IMR-90 (cell line): ENCODE measurements around the gene RPL36. TPM values are rescaled to one million over a fixed set of nuclear protein-coding genes. Genes with fewer than 3 reads are reported as not detected.

Source experiments
- ATAC-seq: fragments of 200-7000 bp; cut with Tn5 transposase; 2 replicates; pipeline ENCODE4 v1.9.1; 2020; ENCODE audit warnings: low read depth, mild to moderate bottlenecking, moderate library complexity
- BruUV-seq: library from RNA; stranded (reverse); fragments of 400-500 nt; replicated peaks from 2 replicates; lab custom pipeline; 2021; lab: Mats Ljungman, UMichigan
- CTCF ChIA-PET: fragments of 300-600 bp; formaldehyde crosslinking; extraction: SDS; loops from one replicate; lab custom pipeline; 2021; ENCODE audit warnings: antibody characterized with exemption; lab: Yijun Ruan, JAX
- POLR2A ChIA-PET: fragments of 300-600 bp; sonication (Branson Sonifier 250); formaldehyde crosslinking; loops from one replicate; lab custom pipeline; 2022; ENCODE audit warnings: antibody characterized with exemption; ENCODE audit not compliant: unreplicated experiment; lab: Charles Lee
- DNase-seq: peaks from one replicate; pipeline ENCODE4 v3.0.0; 2013
- H2AFZ ChIP-seq: replicated peaks from 2 replicates; pipeline ENCODE3; 2013; ENCODE audit warnings: low read length, mild to moderate bottlenecking; ENCODE audit not compliant: poor library complexity
- H2AK5ac ChIP-seq: 2 replicates; pipeline ENCODE4 v1.6.1; 2013; ENCODE audit warnings: low read depth, low read length, inconsistent platforms
- H2AK9ac ChIP-seq: replicated peaks from 2 replicates; pipeline ENCODE3; 2013; ENCODE audit warnings: mild to moderate bottlenecking, low read depth, low read length, moderate library complexity; ENCODE audit not compliant: poor library complexity
- H2BK120ac ChIP-seq: 2 replicates; pipeline ENCODE4 v1.6.1; 2013; ENCODE audit warnings: low read depth, low read length, inconsistent platforms
- H2BK15ac ChIP-seq: 3 replicates; pipeline ENCODE4 v1.6.1; 2013; ENCODE audit warnings: low read depth, low read length, inconsistent platforms
- H2BK20ac ChIP-seq: 2 replicates; pipeline ENCODE4 v1.6.1; 2013; ENCODE audit warnings: low read depth, mild to moderate bottlenecking, inconsistent platforms, low read length, moderate library complexity
- H2BK5ac ChIP-seq: 2 replicates; pipeline ENCODE4 v1.6.1; 2013; ENCODE audit warnings: mild to moderate bottlenecking, low read depth, low read length, inconsistent platforms; ENCODE audit not compliant: poor library complexity, severe bottlenecking
- H3K14ac ChIP-seq: replicated peaks from 2 replicates; pipeline ENCODE4 v1.6.1; 2013; ENCODE audit warnings: low read depth, low read length, inconsistent platforms
- H3K18ac ChIP-seq: 2 replicates; pipeline ENCODE4 v1.6.1; 2013; ENCODE audit warnings: low read depth, low read length, control low read depth
- H3K23ac ChIP-seq: 2 replicates; pipeline ENCODE4 v1.6.1; 2013; ENCODE audit warnings: low read depth, low read length, inconsistent platforms
- H3K27ac ChIP-seq: 2 replicates; pipeline ENCODE4 v1.5.1; 2013; ENCODE audit warnings: mild to moderate bottlenecking, control low read depth, low read length; ENCODE audit not compliant: insufficient read depth
- H3K27me3 ChIP-seq: 2 replicates; pipeline ENCODE4 v1.6.1; 2013; ENCODE audit warnings: low read length; ENCODE audit not compliant: control insufficient read depth, insufficient read depth
- H3K36me3 ChIP-seq: 2 replicates; pipeline ENCODE4 v1.6.1; 2013; ENCODE audit warnings: low read length, mixed read lengths; ENCODE audit not compliant: control insufficient read depth, insufficient read depth
- H3K4ac ChIP-seq: 2 replicates; pipeline ENCODE4 v1.6.1; 2013; ENCODE audit warnings: low read depth, low read length, inconsistent platforms
- H3K4me1 ChIP-seq: 2 replicates; pipeline ENCODE4 v1.6.1; 2013; ENCODE audit warnings: low read length, mixed read lengths; ENCODE audit not compliant: control insufficient read depth, insufficient read depth
- H3K4me2 ChIP-seq: 2 replicates; pipeline ENCODE4 v1.6.1; 2013; ENCODE audit warnings: low read depth, mild to moderate bottlenecking, control low read depth, low read length, moderate library complexity
- H3K4me3 ChIP-seq: 2 replicates; pipeline ENCODE4 v1.5.1; 2013; ENCODE audit warnings: low read depth, mild to moderate bottlenecking, control low read depth, low read length, moderate library complexity; ENCODE audit not compliant: insufficient read depth
- H3K56ac ChIP-seq: 2 replicates; pipeline ENCODE4 v1.6.1; 2013; ENCODE audit warnings: low read length, inconsistent platforms; ENCODE audit not compliant: insufficient read depth; ENCODE audit errors: extremely low read depth
- H3K79me1 ChIP-seq, 2 experiments: 2 replicates each; pipeline ENCODE4 v1.6.1; 2013; ENCODE audit warnings: low read length in 2 of 2, inconsistent platforms in 1 of 2, low read depth in 1 of 2
- H3K9ac ChIP-seq: 2 replicates; pipeline ENCODE4 v1.6.1; 2013; ENCODE audit warnings: low read depth, low read length, control low read depth
- H3K9me1 ChIP-seq: 2 replicates; pipeline ENCODE4 v1.6.1; 2013; ENCODE audit warnings: low read length, inconsistent platforms; ENCODE audit not compliant: insufficient read depth
- H3K9me3 ChIP-seq: 2 replicates; pipeline ENCODE4 v1.6.1; 2013; ENCODE audit warnings: low read length; ENCODE audit not compliant: control insufficient read depth, insufficient read depth
- H4K20me1 ChIP-seq: 2 replicates; pipeline ENCODE4 v1.6.1; 2013; ENCODE audit warnings: low read length, inconsistent platforms; ENCODE audit not compliant: insufficient read depth
- H4K5ac ChIP-seq: 2 replicates; pipeline ENCODE4 v1.6.1; 2013; ENCODE audit warnings: mild to moderate bottlenecking, low read depth, low read length, control low read depth
- H4K8ac ChIP-seq, 2 experiments: 2 replicates each; pipeline ENCODE4 v1.6.1; 2013; ENCODE audit warnings: low read depth in 2 of 2, low read length in 2 of 2, control low read depth in 1 of 2, inconsistent platforms in 1 of 2
- H4K91ac ChIP-seq: 2 replicates; pipeline ENCODE4 v1.6.1; 2013; ENCODE audit warnings: low read depth, low read length, inconsistent platforms; ENCODE audit not compliant: insufficient read depth
- CHD1 ChIP-seq: IDR thresholded peaks from 2 replicates; pipeline ENCODE4 v1.6.1; 2012; ENCODE audit warnings: low read depth, low read length, improper control_type of control experiment
- CTCF ChIP-seq: conservative IDR thresholded peaks from 2 replicates; pipeline ENCODE4 v1.5.1; 2012; ENCODE audit warnings: mild to moderate bottlenecking, low read depth, low read length, improper control_type of control experiment
- ELK1 ChIP-seq: fragments of 150-350 bp; IDR thresholded peaks from 2 replicates; pipeline ENCODE4 v1.6.1; 2016; ENCODE audit warnings: low read depth, mild to moderate bottlenecking, low read length, moderate library complexity, borderline replicate concordance
- MAFK ChIP-seq: IDR thresholded peaks from 2 replicates; pipeline ENCODE4 v1.6.1; 2012; ENCODE audit warnings: low read depth, low read length, improper control_type of control experiment
- MXI1 ChIP-seq: IDR thresholded peaks from 2 replicates; pipeline ENCODE4 v1.6.1; 2012; ENCODE audit warnings: low read depth, mild to moderate bottlenecking, low read length, moderate library complexity, borderline replicate concordance
- NFE2L2 ChIP-seq: fragments of 150-350 bp; IDR thresholded peaks from 2 replicates; pipeline ENCODE4 v1.6.1; 2016; ENCODE audit warnings: low read depth, mild to moderate bottlenecking, low read length
- POLR2A ChIP-seq: IDR thresholded peaks from 2 replicates; pipeline ENCODE4 v1.6.1; 2012; ENCODE audit warnings: mild to moderate bottlenecking, low read depth, low read length
- RAD21 ChIP-seq: IDR thresholded peaks from 2 replicates; pipeline ENCODE4 v1.6.1; 2012; ENCODE audit warnings: low read length, improper control_type of control experiment
- SMC3 ChIP-seq: fragments of 150-350 bp; IDR thresholded peaks from 2 replicates; pipeline ENCODE4 v1.6.1; 2016; ENCODE audit warnings: low read depth, mild to moderate bottlenecking, antibody characterized with exemption, low read length, moderate library complexity
- WGBS, 2 experiments: methylation state at CpG; one replicate each; pipeline versions ENCODE4 v1.1.5 to v1.1.7; 2013; ENCODE audit warnings: missing lambda C conversion rate in 2 of 2; ENCODE audit not compliant: insufficient read length in 1 of 2; ENCODE audit errors: extremely low coverage in 2 of 2; 5-methylcytosine and 5-hydroxymethylcytosine counted together
- dilution Hi-C: fragments of 300-500 bp; cut with HindIII; formaldehyde crosslinking; loops from one replicate; pipeline ENCODE4 v1.14.3; 2018; ENCODE audit warnings: low sequenced_read_pairs; ENCODE audit not compliant: unreplicated experiment
- in situ Hi-C: fragments of 300-500 bp; cut with MboI; formaldehyde crosslinking; loops from 3 replicates; pipeline ENCODE4 v1.14.3; 2019; ENCODE audit warnings: low sequenced_read_pairs, inconsistent platforms, mixed read lengths
- intact Hi-C: fragments of 100-400 bp; cut with micrococcal nuclease; formaldehyde crosslinking; loops from 2 replicates; pipeline ENCODE4 v1.10.0; 2022
- polyA plus RNA-seq, 3 experiments: library from polyadenylated mRNA; depleted of rRNA; stranded (reverse); fragments of >200 nt; gene quantifications; 2 replicates each; pipeline ENCODE4 v1.2.3, GENCODE V29; 2012; ENCODE audit warnings: low replicate concordance in 1 of 3
- total RNA-seq: library from RNA; depleted of rRNA; stranded (reverse); fragments of >200 nt; gene quantifications from 2 replicates; pipeline ENCODE4 v1.2.3, GENCODE V29; 2012

Gene RPL36
- total and polyA plus RNA-seq, 2 of the 4 experiments (the other 2 are of a cell fraction) = 232 to 757 TPM

GRCh38 chr19:5719961-5720790 is 30.1 kb downstream of the RPL36 start, which contains the start of the genes CATSPERD and LONP1 (continued):
- peak; percentile 97 for TF ChIP-seq CTCF

- Histone ChIP-seq H3K4ac (no peak overlapping the region), H3K4me2 (no peak overlapping the region), H3K9ac (no peak overlapping the region), H2AK5ac (no peak overlapping the region), H2BK5ac (no peak overlapping the region), H2AK9ac (no peak overlapping the region), H3K4me1 (no peaks in the 10 kb centered on the region), H4K20me1 (no peaks in the 10 kb centered on the region), H3K23ac (no peak overlapping the region), H3K79me1 (no peaks in the 10 kb centered on the region), H3K9me1 (no peaks in the 10 kb centered on the region), H2BK15ac (no peak overlapping the region), H3K4me3 (no peak overlapping the region), H3K27me3 (no peaks in the 10 kb centered on the region), H3K56ac (no peak overlapping the region), H2BK120ac (no peak overlapping the region), H3K9me3 (peaks cover 4% of the 10 kb centered on the region), H4K8ac (no peak overlapping the region), H3K36me3 (no peaks in the 10 kb centered on the region), H2BK20ac (no peak overlapping the region), H3K18ac (no peak overlapping the region), H3K27ac (no peak overlapping the region), H4K91ac (no peak overlapping the region), H4K5ac (no peak overlapping the region), H3K14ac (no peak overlapping the region), H2AFZ (no peak overlapping the region)
- ATAC-seq (no peak), DNase-seq (no peak)
- POLR2A ChIA-PET = interaction anchor here (0.6 kb wide), 1 partner anchor 250 kb away, joined by 4 read pairs; no protein-coding TSS in a partner anchor
- CTCF ChIA-PET = no interaction called here
- no CpG with 5 or more reads among the region's 4 CpGs for WGBS, 2 experiments
- dilution Hi-C loops = no loop called here
- in situ Hi-C loops = no loop called here
- BruUV-seq = no TSS peak
- intact Hi-C loops = no loop called here
- TF ChIP-seq NFE2L2 (no peak), RAD21 (no peak), SMC3 (no peak), MAFK (no peak), MXI1 (no peak), ELK1 (no peak), POLR2A (no peak), CHD1 (no peak)
Observed at GRCh38 chr19:5727453-5728050, 37.5 kb downstream of the RPL36 start.
